ENCODE results near the gene SLC22A16.
"Not testable (repeated sequence)": the region's sequence is repeated elsewhere in the genome, so short reads cannot be mapped to it uniquely, and the experiment has no call there.

SLC22A16 gene

GRCh38 chr6:110476046-110476849 lies at the start of gene SLC22A16:
TSS of gene SLC22A16 (minus strand) at chr6:110476613. CDS start at chr6:110476574, 39 bp downstream.
- no peak for DNase-seq

- no peak for DNase-seq
Measured at GRCh38 chr6:110525001-110525400, 48.6 kb upstream of the SLC22A16 start.

GRCh38 chr6:110524305-110524704 lies 47.9 kb upstream of the SLC22A16 start:
- DNase-seq, result no peak

- no peak for DNase-seq
Measured at GRCh38 chr6:110523451-110524021, 47.1 kb upstream of the SLC22A16 start.

- no peak for DNase-seq
Measured at GRCh38 chr6:110522427-110522826, 46.0 kb upstream of the SLC22A16 start.

- DNase-seq, result no peak
Measured at GRCh38 chr6:110520992-110521543, 44.7 kb upstream of the SLC22A16 start.

- DNase-seq, result no peak
Measured at GRCh38 chr6:110520209-110520965, 44.0 kb upstream of the SLC22A16 start.

- DNase-seq, result no peak
Measured at GRCh38 chr6:110517601-110518281, 41.3 kb upstream of the SLC22A16 start.

GRCh38 chr6:110517034-110517433 lies 40.6 kb upstream of the SLC22A16 start:
- no peak for DNase-seq

GRCh38 chr6:110514818-110515217 lies 38.4 kb upstream of the SLC22A16 start:
- no peak for DNase-seq

- no peak for DNase-seq
Measured at GRCh38 chr6:110512991-110513390, 36.6 kb upstream of the SLC22A16 start.

GRCh38 chr6:110512549-110512948 lies 36.1 kb upstream of the SLC22A16 start:
- DNase-seq, result not testable (repeated sequence)

- no peak for DNase-seq
Measured at GRCh38 chr6:110511401-110511800, 35.0 kb upstream of the SLC22A16 start.

GRCh38 chr6:110509617-110510241 lies 33.3 kb upstream of the SLC22A16 start:
- DNase-seq, result no peak

- DNase-seq, result not testable (repeated sequence)
Measured at GRCh38 chr6:110504891-110505290, 28.5 kb upstream of the SLC22A16 start.

- no peak for DNase-seq
Measured at GRCh38 chr6:110495949-110496348, 19.5 kb upstream of the SLC22A16 start.

GRCh38 chr6:110493253-110493800 lies 16.9 kb upstream of the SLC22A16 start:
- no peak for DNase-seq

GRCh38 chr6:110492584-110492983 lies 16.2 kb upstream of the SLC22A16 start:
- no peak for DNase-seq

GRCh38 chr6:110491644-110492317 lies 15.4 kb upstream of the SLC22A16 start:
- DNase-seq, result no peak

- no peak for DNase-seq
Measured at GRCh38 chr6:110491299-110491643, 14.9 kb upstream of the SLC22A16 start.

- DNase-seq, result no peak
Measured at GRCh38 chr6:110490110-110490509, 13.7 kb upstream of the SLC22A16 start.

All from activated CD4-positive, alpha-beta T cell treated with anti-CD3 and anti-CD28 coated beads, Interleukin-2, amount 50 U/mL, for 16 hours (primary cell).